HG02973 (cell line): ENCODE results near the gene ALOX5AP.
"Not testable (repeated sequence)": the region's sequence is repeated elsewhere in the genome, so short reads cannot be mapped to it uniquely, and the experiment has no call there.

ENCODE experiments used
- ATAC-seq: cut with Tn5 transposase; IDR thresholded peaks from one replicate; pipeline ENCODE4 v1.9.1; 2021; ENCODE audit warnings: moderate library complexity; ENCODE audit not compliant: unreplicated experiment

Gene ALOX5AP

GRCh38 chr13:30737511-30738337, 2.4 kb downstream of the ALOX5AP start:
- ATAC-seq: no peak

DNA sequence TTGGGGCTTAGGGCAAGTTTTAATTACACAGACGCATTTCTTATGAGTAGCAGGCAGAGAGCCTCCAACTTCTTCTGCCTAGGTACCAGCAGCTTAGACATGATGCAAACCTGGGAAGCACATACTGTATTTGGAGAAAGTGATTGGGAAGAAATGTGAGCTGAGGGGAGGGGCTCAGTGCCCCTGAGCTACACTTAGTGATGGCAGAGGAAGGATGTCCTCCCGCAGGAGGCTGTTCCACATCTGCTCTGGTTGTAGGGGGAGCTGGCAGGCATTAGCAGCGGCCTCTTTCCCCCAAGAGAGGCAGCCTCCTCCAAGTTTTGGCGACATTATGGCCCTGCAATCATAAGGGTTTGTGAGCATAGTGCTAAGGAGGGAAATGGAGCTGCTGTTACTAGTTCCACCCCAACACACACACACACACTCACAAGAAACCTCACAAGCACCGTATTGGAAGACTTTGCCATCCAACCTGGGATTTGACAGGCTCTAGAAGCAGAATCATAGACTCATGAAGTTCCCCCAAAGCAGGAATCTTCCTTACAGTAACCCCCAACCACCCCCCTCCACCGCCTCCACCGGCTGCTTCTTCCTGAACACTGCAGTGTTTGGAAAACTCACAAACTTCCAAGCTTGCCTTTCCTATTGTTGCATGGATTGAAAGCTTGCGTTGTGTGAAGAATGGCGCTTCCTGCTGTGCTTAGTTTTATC, 3.3 kb downstream of the ALOX5AP start:
- no peak for ATAC-seq

DNA sequence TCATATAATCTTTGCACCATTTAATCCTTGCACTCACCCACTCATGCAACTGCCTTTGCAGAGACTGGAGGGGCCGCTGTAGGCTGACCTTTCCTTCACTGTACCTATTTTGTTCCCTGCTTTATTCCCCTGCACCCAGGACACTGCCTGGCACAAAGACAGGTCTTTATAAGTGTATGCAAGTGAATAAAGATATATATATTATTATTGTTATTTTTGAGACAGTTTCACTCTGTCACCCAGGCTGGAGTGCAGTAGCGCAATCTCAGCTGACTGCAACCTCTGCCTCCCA, 3.8 kb downstream of the ALOX5AP start:
- no peak for ATAC-seq

- peak; percentile 42 for ATAC-seq
Observed at GRCh38 chr13:30739761-30740642, 4.7 kb downstream of the ALOX5AP start.

- no peak for ATAC-seq
Observed at GRCh38 chr13:30742901-30743300, 7.6 kb downstream of the ALOX5AP start.

DNA sequence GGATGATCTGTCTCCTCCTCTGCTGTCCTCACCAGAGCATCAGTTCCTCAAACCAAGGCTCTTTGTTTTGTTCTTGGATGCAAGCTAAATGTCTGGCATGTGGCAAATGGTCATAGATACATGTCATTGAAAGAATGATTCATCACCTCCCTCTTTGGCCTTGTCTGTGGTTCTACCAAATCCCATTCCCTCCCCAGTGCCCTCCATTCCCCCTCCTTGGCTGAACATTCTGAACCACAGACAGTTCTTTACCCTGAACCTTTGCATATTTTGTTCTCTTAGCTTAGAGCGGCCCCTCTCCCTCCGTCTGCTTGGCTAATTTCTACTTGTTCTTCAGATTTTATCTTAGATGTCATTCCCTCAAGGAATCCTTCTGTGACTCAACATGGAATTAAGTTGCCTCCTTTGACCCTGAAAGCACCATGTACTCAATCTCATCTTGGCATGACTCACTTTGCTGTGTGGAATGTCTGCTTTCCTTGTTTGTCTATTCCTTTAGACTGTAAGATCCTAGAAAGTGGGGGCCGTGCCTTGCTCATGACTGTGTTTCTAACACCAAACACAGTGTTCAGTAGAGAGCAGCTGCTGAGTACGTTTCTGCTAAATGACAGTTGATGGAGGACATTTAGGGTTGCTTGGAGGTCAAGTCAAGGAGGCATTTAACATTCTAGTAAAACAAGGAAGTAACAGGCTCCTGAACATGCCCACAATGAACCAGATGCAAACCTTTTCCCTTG, 8.1 kb downstream of the ALOX5AP start:
- no peak for ATAC-seq

DNA sequence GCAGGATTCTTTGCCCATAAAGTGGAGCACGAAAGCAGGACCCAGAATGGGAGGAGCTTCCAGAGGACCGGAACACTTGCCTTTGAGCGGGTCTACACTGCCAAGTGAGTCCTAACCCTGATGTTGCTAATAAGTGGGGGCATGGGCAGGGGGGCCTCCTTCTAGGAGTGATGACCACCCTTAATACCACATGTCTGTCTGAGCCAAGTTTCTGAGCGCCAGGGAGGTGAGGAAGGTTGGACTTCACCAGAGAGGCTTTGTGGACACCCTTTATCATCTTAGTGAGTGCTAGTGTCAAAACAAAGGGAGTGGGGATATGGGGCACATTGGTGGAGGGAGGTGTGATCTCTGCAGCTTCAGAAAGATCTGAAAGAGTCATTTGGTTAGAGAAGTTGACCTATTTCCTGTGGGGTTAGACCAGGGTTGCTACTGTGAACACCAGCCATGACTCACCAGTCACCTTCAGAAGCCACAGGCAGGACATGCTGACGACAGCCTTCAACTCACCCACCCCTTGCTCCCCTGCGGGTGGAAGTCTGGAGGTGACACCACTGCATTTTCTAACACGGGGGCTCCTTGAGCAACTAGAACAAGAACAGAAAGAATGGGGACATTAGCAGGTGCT, 8.8 kb downstream of the ALOX5AP start:
- ATAC-seq: peak; percentile 88

GRCh38 chr13:30744681-30745077, 9.3 kb downstream of the ALOX5AP start:
- ATAC-seq: no peak

GRCh38 chr13:30745906-30746686, 10.8 kb downstream of the ALOX5AP start:
- no peak for ATAC-seq

DNA sequence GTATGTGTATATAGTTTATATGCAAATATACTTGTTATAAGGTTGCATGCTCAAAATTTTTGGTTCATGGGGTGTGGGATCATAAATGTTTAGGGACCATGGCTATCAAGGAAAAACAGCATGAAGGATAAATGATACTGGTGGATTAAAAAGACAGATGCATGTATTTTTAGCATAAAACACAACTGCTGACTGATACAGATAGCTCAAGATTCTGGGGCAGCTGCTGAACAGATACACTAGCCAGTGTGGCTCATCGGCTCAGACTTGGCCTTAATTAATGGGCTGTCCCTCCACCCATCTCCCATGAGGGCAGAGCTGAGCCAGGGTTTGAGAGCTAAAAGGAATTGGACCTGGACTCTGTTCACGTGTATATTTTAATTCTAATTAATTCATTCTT, 11.4 kb downstream of the ALOX5AP start:
- ATAC-seq: no peak

- not testable (repeated sequence) for ATAC-seq
Observed at GRCh38 chr13:30747845-30748244, 12.5 kb downstream of the ALOX5AP start.

- no peak for ATAC-seq
Observed at GRCh38 chr13:30748717-30749116, 13.4 kb downstream of the ALOX5AP start.

- ATAC-seq: no peak
Observed at GRCh38 chr13:30750036-30750435, 14.7 kb downstream of the ALOX5AP start.

DNA sequence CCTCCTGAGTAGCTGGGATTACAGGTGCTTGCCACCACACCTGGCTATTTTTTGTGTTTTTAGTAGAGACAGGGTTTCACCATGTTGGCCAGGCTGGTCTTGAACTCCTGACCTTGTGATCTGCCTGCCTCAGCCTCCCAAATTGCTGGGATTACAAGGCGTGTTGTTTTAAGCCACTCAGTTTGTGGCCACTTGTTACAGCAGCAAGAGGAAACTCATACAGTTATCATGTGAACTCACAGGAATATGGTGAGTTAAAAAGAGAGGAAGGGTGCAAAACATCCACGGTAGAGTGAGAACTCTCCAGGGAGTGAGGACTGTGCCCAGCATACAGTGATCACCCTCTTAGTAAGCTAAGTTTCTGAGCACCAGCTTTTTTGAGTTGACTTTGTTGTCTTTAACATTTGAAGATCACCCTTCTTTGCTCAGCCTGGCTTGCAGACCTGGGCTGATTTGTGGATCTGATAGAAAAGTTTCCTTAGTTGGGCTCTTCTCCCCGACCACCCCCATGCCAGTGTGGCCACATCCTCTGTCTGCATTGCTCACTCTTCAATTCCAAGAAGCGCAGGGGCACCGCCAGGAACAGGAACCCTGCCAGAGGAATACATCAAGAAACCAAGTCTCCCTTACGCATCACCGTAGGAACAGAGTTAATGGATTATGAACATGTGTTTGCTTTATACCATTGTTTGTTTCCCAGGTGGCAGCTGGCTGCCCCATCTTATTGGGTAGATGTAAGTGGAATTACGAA, 16.0 kb downstream of the ALOX5AP start:
- no peak for ATAC-seq

DNA sequence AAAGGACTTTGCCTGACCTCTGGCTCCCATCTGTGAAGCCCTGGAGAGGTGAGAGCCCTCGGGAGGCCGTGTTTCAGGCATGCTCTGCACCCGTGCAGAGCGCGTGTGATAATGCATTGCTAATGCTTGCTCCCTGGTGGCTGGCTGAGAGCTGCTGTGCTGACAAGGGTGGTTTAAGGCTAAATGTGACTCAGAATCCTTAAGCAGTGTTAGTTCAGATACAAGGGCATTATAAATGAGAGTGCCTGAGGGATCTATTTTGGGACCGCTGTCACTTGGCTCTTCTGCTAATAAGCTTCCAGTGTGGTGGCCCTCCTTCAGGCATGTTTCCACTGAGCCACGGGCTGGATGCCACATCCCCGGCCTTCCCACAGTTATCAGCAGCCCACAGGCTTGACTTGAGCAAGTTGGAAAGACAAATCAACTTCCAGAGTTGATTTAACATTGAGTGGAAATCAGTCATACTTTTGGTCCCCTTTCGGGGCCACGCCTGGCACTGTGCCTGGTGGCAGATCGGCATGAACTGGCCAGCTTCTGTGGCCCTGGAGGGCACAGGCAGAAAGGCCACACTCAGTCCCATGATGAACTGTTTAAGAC, 17.0 kb downstream of the ALOX5AP start:
- ATAC-seq: no peak

DNA sequence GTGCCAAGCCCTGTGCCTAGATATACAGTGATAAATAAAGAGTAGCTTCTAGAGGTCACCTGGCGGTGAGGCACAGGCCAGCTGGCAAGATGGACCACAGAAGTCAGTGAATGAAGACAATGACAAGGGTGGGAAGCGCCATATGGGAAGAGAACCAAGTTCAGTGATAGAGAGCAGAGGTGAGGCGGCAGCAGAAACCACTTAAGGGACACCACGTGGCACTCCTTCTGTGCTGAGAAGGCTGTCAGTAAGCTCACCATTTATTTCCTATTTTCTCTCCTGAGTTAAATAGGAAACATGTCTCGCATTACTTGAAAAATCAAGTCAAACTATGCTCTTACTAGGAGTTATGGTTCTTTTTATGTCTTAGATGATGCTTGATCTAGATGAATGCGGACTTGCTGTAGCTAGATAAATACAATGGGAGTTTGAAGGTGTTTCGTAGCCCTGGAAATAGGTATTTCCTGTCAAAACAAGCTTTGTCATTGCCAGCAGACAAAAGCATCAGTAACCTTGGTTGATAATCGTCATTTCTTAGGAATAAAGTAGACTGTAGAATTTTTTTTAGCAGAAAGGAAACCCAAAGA, 17.8 kb downstream of the ALOX5AP start:
- no peak for ATAC-seq

GRCh38 chr13:30755678-30756077, 20.3 kb downstream of the ALOX5AP start:
- no peak for ATAC-seq

DNA sequence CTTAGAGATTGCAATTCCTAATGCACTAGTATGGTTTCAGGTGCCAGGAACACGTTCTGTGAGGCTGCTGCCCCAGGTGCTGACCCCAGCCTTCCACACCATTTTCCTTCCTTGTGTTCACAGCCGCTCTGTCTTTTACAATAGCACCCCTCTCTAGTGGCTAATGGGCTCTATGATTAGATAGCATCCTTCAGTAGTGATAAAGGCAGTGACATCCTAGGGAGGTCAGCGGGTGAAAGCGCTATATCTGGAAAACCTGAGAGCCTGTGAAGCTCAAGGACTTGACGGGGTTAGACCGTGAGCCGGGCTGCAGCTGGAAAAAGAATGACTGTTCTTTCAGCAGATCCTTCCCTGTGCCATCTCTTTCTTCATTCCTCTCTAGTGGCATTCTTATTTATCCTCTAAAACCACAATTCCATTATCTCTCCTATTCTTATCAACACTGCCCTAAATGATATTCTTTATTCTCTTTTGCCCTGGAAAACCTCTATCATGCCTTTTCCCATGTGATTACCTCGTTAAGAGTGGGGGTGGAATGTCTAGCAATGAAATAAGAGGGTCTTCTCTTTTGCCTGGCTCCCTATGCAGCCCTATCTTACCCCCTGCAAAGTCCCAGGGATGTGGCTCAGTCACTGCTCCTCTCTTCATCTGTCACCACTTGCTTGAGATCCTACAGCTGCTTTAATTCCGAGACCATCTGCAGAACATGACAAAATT, 21.8 kb downstream of the ALOX5AP start:
- no peak for ATAC-seq
